Adrenal gland (tissue), 5 donors: ENCODE measurements around the gene PLEKHG4B.

Experiments
- CTCF ChIP-seq, 6 experiments: fragments of 450-650 bp in 4 of 6; fragments of 200-600 bp in 2 of 6; sonication (generic) in 1 of 6; IDR thresholded peaks; 1 replicate in 5 of 6; 2 replicates in 1 of 6; pipeline versions ENCODE4 v1.5.1 to v1.8.0; 2016 to 2021; ENCODE audit warnings: antibody characterized with exemption in 6 of 6, mild to moderate bottlenecking in 2 of 6, moderate library complexity in 1 of 6
- POLR2A ChIP-seq, 2 donors: fragments of 450-650 bp; IDR thresholded peaks; one replicate each; pipeline ENCODE4 v1.6.1; 2017; ENCODE audit warnings: antibody characterized with exemption in 2 of 2, mild to moderate bottlenecking in 2 of 2, moderate library complexity in 1 of 2
- donor health status: DM: no; HTN: no; CAD: no.

- no peak for TF ChIP-seq CTCF (IDR thresholded peaks at IDR 0.05)
- no peak for TF ChIP-seq POLR2A (IDR thresholded peaks at IDR 0.05)
Observed at GRCh38 chr5:102411-103043, 10.6 kb downstream of the PLEKHG4B start.
